Gastroesophageal sphincter (tissue), 4 donors: Measurements from ENCODE around the gene CFD. TPM values are rescaled to one million over a fixed set of nuclear protein-coding genes. Genes with fewer than 3 reads are reported as not detected.
A peak's percentile ranks its signal among the peaks of the same experiment; 100 is the strongest.

Experiments used
- ATAC-seq: fragments of 150-250 bp; one replicate; pipeline ENCODE4 v1.9.1; 2016; ENCODE audit warnings: mild to moderate bottlenecking, moderate library complexity
- H3K27ac ChIP-seq, 4 donors: fragments of 200-600 bp; sonication (generic) in 3 of 4; 1 replicate in 3 of 4; 2 replicates in 1 of 4; pipeline ENCODE4 v1.5.1; 2016 to 2019
- H3K27me3 ChIP-seq: fragments of 200-600 bp; sonication (generic); one replicate; pipeline ENCODE4 v1.5.1; 2019
- H3K36me3 ChIP-seq, 2 donors: fragments of 200-600 bp; sonication (generic); one replicate each; pipeline ENCODE4 v1.5.1; 2019; ENCODE audit warnings: control low read depth in 1 of 2
- H3K4me1 ChIP-seq, 3 donors: fragments of 200-600 bp; sonication (generic); 1 replicate in 2 of 3; 2 replicates in 1 of 3; pipeline ENCODE4 v1.5.1; 2016 to 2019; ENCODE audit warnings: control low read depth in 2 of 3
- H3K4me3 ChIP-seq, 2 donors: fragments of 200-600 bp; sonication (generic); one replicate each; pipeline ENCODE4 v1.5.1; 2019; ENCODE audit warnings: mild to moderate bottlenecking in 1 of 2, moderate library complexity in 1 of 2
- H3K9me3 ChIP-seq, 3 donors: fragments of 200-600 bp; sonication (generic); one replicate each; pipeline ENCODE4 v1.5.1; 2017 to 2019; ENCODE audit warnings: control low read depth in 2 of 3
- EP300 ChIP-seq: sonication (generic); formaldehyde crosslinking; IDR thresholded peaks from one replicate; pipeline ENCODE4 v1.6.1; 2017; ENCODE audit warnings: antibody characterized with exemption, mild to moderate bottlenecking
- POLR2A ChIP-seq, 2 donors: fragments of 450-650 bp; IDR thresholded peaks; one replicate each; pipeline ENCODE4 v1.6.1; 2017; ENCODE audit warnings: antibody characterized with exemption in 2 of 2, mild to moderate bottlenecking in 2 of 2, moderate library complexity in 1 of 2
- POLR2AphosphoS5 ChIP-seq: sonication (generic); formaldehyde crosslinking; IDR thresholded peaks from one replicate; pipeline ENCODE4 v1.6.1; 2017; ENCODE audit warnings: antibody characterized with exemption
- WGBS, 2 donors: methylation state at CpG; one replicate each; pipeline ENCODE4 v1.1.5; 2018; ENCODE audit warnings: low coverage in 1 of 2; 5-methylcytosine and 5-hydroxymethylcytosine counted together
- total RNA-seq, 4 donors: library from RNA; depleted of rRNA; stranded (reverse); fragments of >200 nt; gene quantifications; one replicate each; pipeline ENCODE4 v1.1.0, GENCODE V29; 2016
- TF ChIP-seq, protein P1 (sequence below), 4 experiments: fragments of 200-600 bp in 2 of 4; fragments of 450-650 bp in 2 of 4; sonication (generic) in 1 of 4; IDR thresholded peaks; one replicate each; pipeline ENCODE4 v1.5.1; 2017 to 2019; ENCODE audit warnings: antibody characterized with exemption in 4 of 4, mild to moderate bottlenecking in 2 of 4, moderate library complexity in 2 of 4

Gene CFD
- total RNA-seq, 4 donors from 2014 or later = 229 to 1,118 (median 654) TPM

DNA sequence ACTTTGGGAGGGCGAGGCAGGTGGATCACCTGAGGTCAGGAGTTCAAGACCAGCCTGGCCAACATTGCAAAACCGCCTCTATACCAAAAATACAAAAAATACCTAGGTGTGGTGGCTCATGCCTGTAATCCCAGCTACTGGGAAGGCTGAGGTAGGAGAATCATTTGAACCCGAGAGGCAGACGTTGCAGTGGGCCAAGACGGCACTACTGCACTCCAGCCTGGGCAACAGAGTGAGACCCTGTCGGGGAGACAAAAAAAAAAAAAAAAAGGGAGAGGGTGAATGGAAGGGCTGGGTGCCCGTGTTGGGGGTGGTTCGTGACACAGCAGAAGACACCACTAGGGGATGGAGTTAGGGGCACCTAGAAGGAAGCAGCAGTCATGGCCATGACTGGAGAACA, 10.8 kb downstream of the CFD start:
- 70 to 80% methylated on average over 1 to 2 of the region's 8 CpGs for whole genome bisulfite sequencing, 2 donors
- Histone ChIP-seq H3K27ac (peak overlapping the region in 3 of 4 donors; percentile 78 to 84 (median 80)), H3K9me3 (no peaks in the 10 kb centered on the region), H3K4me1 (peaks cover 0 to 42% (median 6%) of the 10 kb centered on the region in 3 donors), H3K36me3 (peaks cover 0 to 72% of the 10 kb centered on the region in 2 donors), H3K4me3 (no peak overlapping the region), H3K27me3 (no peaks in the 10 kb centered on the region)
- TF ChIP-seq, protein P1, sequence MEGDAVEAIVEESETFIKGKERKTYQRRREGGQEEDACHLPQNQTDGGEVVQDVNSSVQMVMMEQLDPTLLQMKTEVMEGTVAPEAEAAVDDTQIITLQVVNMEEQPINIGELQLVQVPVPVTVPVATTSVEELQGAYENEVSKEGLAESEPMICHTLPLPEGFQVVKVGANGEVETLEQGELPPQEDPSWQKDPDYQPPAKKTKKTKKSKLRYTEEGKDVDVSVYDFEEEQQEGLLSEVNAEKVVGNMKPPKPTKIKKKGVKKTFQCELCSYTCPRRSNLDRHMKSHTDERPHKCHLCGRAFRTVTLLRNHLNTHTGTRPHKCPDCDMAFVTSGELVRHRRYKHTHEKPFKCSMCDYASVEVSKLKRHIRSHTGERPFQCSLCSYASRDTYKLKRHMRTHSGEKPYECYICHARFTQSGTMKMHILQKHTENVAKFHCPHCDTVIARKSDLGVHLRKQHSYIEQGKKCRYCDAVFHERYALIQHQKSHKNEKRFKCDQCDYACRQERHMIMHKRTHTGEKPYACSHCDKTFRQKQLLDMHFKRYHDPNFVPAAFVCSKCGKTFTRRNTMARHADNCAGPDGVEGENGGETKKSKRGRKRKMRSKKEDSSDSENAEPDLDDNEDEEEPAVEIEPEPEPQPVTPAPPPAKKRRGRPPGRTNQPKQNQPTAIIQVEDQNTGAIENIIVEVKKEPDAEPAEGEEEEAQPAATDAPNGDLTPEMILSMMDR (IDR thresholded peaks at IDR 0.05) = no peak
- TF ChIP-seq POLR2AphosphoS5 (no peak), EP300 (no peak), POLR2A (IDR thresholded peaks at IDR 0.05) (no peak)
- no peak for ATAC-seq

DNA sequence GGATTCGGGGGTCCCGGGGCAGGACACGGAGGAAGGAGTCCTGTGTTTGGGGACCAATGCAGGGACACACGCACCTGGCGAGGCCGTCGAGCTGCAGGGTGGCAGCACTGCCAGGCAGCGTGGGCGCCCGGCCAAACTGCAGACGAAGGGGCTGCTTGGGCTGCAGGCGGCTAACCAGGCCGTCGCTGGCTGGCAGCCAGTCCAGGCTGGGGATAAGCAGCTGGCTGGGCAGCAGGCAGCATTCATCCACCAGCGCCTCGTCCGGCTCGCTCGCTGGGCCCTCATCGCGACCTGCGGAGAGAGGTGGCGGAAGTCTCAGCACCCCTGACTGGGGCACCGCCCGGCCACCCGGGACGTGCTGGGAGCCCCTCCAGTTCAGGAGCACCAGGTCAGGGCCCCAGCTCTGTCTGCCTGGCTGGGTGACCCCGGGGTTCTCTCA, 11.5 kb downstream of the CFD start:
- TF ChIP-seq POLR2AphosphoS5 (peak; percentile 37), EP300 (no peak)
- H3K36me3 ChIP-seq = peaks cover 0 to 79% of the 10 kb centered on the region in 2 donors
- ATAC-seq = no peak
- H3K9me3 ChIP-seq = no peaks in the 10 kb centered on the region
- H3K4me3 ChIP-seq = no peak overlapping the region
- H3K27me3 ChIP-seq = no peaks in the 10 kb centered on the region
- H3K27ac ChIP-seq = peak overlapping the region in 3 of 4 donors; percentile 18 to 84 (median 39)
- H3K4me1 ChIP-seq = peaks cover 0 to 42% (median 6%) of the 10 kb centered on the region in 3 donors
- WGBS, 2 donors = no CpG with 5 or more reads among the region's 28 CpGs

DNA sequence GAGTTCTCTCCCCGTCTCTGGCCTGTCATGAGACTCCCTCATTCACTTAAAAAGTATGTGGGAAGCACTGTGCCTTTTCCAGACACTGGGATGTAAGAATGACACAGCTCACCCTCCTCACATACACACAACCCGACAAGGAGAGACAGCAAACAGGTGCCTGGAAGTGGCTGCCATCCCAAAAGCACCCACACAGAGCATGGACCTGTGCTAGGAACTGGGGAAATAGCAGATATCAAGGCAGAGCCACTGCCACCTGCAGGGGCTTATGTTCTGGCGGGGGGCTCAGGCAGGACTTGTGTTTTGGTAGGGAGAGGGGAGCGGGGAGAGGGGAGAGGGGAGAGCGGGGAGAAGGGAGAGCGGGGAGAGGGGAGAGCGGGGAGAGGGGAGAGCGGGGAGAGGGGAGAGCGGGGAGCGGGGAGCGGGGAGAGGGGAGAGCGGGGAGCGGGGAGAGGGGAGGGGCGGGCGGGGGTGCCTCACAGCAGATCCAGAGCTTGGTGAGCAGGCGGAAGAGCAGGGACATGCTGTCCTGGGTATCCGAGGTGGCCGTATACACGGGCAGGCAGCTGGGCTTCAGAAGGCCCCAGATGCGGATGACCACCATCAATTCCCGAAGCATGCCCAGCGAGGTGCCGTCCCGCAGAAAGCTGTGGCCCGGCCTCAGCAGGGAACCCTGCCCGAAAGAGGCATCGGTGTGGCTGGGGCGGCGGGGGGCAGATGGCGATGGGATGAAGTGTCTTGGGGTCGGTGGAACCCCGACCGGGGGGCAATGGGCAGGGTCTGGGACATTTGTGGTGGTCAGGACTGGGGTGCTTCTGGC, 12.2 kb downstream of the CFD start:
- H3K4me1 ChIP-seq = peaks cover 0 to 42% (median 6%) of the 10 kb centered on the region in 3 donors
- TF ChIP-seq, protein P1 (IDR thresholded peaks at IDR 0.05) = no peak
- no peak for TF ChIP-seq EP300
- TF ChIP-seq POLR2A (IDR thresholded peaks at IDR 0.05) = no peak
- TF ChIP-seq POLR2AphosphoS5 = no peak
- H3K27me3 ChIP-seq = no peaks in the 10 kb centered on the region
- no CpG with 5 or more reads among the region's 33 CpGs for WGBS, 2 donors
- ATAC-seq = no peak
- peaks cover 0 to 86% of the 10 kb centered on the region in 2 donors for H3K36me3 ChIP-seq
- no peaks in the 10 kb centered on the region for H3K9me3 ChIP-seq
- H3K4me3 ChIP-seq = no peak overlapping the region
- peak overlapping the region in 3 of 4 donors; percentile 48 to 84 (median 70) for H3K27ac ChIP-seq

DNA sequence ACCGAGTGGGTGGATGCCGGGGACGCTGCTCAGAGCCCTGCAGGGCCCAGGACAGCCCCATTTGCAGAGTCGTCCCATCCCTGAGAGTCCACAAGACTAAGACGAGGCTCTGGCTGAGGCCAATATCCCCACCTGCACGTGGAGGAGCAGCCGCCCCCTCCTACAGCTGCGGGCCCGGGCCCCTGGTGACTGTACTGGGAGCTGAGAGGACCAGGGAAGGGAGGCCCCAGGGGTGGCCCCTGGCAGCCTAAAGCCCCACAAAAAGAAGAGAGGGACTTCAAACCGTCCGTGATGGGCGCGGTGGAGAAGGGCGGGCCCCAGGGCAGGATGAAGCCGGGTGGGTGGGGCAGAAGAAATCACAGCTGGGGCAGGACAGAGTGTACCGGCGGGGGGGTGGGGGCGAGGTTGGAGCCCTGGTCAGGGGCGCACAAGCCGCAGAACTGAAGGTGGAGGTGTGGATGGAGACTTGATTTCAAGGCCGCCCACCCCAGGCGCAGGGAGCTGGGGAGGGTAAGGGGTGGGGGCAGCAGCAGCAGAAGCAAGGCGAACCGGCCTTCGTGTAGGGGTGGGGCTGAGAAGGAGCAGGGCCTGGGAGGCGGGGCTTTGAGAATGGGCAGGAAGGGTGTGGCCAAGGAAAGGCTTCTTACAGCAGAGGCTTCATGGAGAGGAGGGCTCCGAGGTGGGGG, 12.9 kb downstream of the CFD start:
- ATAC-seq = no peak
- TF ChIP-seq POLR2A (IDR thresholded peaks at IDR 0.05) = no peak
- no peak for TF ChIP-seq POLR2AphosphoS5
- TF ChIP-seq EP300 = no peak
- TF ChIP-seq, protein P1 (IDR thresholded peaks at IDR 0.05) = no peak
- Histone ChIP-seq H3K27me3 (no peaks in the 10 kb centered on the region), H3K4me1 (peaks cover 0 to 42% (median 6%) of the 10 kb centered on the region in 3 donors), H3K36me3 (peaks cover 0 to 91% of the 10 kb centered on the region in 2 donors), H3K27ac (peak overlapping the region in 3 of 4 donors; percentile 48 to 70 (median 56)), H3K9me3 (no peaks in the 10 kb centered on the region), H3K4me3 (no peak overlapping the region)
- 40% methylated on average over 1 of the region's 27 CpGs; no CpG with 5 or more reads in 1 of the 2 donors for WGBS, 2 donors

DNA sequence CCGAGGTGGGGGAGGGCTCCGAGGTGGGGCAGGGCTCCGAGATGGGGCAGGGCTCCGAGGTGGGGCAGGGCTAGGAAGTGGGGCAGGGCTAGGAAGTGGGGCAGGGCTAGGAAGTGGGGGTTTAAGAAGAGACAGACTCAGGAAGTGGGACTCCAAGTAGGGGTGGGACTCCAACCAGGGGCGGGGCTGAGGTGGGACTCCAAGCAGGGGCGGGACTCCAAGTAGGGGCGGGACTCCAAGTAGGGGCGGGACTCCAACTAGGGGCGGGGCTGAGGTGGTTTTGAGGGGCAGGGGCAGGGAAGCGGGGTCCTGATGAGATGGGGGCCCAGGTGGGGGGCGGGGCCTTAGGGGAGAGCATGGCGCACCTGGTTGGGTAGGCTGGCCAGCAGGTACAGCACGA, 13.6 kb downstream of the CFD start:
- H3K27ac ChIP-seq = no peak overlapping the region
- WGBS, 2 donors = 80% methylated on average over 2 of the region's 13 CpGs; no CpG with 5 or more reads in 1 of the 2 donors
- no peaks in the 10 kb centered on the region for H3K27me3 ChIP-seq
- peaks cover 0 to 40% (median 6%) of the 10 kb centered on the region in 3 donors for H3K4me1 ChIP-seq
- TF ChIP-seq POLR2AphosphoS5 (no peak), EP300 (no peak), POLR2A (IDR thresholded peaks at IDR 0.05) (no peak)
- TF ChIP-seq, protein P1 (IDR thresholded peaks at IDR 0.05) = no peak
- H3K9me3 ChIP-seq = no peaks in the 10 kb centered on the region
- peaks cover 0 to 87% of the 10 kb centered on the region in 2 donors for H3K36me3 ChIP-seq
- no peak for ATAC-seq
- no peak overlapping the region for H3K4me3 ChIP-seq
